ENCODE measurements around the gene CRTAC1.

GRCh38 chr10:97911217-97911616, 119.2 kb downstream of the CRTAC1 start:
- TF ChIP-seq CTCF (IDR thresholded peaks at IDR 0.05) (no peak), POLR2A (IDR thresholded peaks at IDR 0.05) (no peak)

Measured in transverse colon (tissue), 3 donors.